CD4-positive, alpha-beta T cell treated with Interleukin-17A for 4 hours (primary cell): ENCODE measurements around the gene SH3RF1.
"Not testable (repeated sequence)": the region's sequence is repeated elsewhere in the genome, so short reads cannot be mapped to it uniquely, and the experiment has no call there.

Experiments used
- DNase-seq: peaks from one replicate; pipeline ENCODE4 v3.0.0-alpha.2; 2020; ENCODE audit warnings: mixed read lengths

SH3RF1 gene

DNA sequence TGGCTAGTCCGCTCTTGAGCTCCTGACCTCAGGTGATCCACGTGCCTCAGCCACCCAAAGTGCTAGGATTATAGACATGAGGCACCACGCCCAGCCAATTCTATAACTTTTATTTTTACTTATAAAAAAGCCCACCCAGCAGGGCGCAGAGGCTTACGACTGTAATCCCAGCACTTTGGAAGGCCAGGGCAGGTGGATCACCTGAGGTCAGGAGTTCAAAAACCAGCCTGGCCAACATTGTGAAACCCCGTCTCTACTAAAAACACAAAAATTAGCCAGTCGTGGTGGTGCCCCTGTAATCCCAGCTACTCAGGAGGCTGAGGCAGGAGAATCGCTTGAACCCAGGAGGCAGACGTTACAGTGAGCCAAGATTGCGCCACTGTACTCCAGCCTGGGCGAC is 73.5 kb downstream of the SH3RF1 start:
- DNase-seq, result not testable (repeated sequence)

DNA sequence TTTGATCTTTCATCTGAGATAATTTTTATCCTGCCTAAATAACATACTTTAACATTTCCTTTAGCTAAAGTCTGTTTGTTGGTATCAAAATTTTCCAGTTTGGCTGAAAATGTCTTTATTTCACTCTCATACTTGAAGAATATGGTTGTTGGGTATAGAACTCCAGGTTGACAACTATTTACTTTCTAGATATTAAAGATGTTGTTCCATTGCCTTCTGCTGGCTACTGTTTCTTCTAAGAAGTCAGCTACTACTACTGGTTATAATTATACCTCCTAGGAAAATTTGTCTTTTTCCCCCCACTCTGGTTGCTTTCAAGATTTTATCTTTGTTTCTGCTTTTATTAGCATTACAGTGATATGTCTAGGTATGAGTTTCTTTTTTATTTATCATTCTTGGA is 75.7 kb downstream of the SH3RF1 start:
- no peak for DNase-seq

DNA sequence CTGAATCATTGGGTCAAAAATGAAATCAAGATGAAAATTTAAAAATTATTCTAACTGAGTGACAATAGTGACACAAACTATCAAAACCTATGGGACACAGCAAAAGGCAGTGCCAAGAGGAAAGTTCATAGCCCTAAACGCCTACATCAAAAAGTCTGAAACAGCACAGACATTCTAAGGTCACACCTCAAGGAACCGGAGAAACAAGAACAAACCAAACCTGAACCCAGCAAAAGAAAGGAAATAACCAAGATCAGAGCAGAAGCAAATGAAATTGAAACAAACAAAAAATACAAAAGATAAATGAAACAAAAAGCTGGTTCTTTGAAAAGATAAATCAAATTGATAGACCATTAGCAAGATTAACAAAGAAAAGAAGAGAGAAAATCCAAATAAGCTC is 80.8 kb downstream of the SH3RF1 start:
- not testable (repeated sequence) for DNase-seq

DNA sequence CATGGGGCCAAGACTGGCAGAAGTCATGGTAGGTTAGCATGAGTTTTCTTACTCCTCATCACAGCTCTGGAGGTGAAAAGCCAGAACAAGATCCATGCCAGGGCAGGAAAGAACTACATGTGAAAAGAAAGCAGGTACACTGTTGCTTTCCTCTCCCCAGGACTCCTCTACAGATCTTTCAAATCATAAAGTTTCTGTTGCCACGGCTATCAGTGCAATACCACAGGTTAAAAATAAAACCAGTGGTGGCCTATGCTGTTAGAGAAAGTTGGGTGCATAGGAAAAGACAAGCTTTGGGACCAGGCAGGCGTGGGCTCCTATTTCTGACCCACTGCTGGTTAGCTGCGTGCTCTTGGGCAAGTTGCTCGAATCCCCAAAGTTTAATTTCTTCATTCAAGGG is 81.4 kb downstream of the SH3RF1 start:
- DNase-seq, result no peak

DNA sequence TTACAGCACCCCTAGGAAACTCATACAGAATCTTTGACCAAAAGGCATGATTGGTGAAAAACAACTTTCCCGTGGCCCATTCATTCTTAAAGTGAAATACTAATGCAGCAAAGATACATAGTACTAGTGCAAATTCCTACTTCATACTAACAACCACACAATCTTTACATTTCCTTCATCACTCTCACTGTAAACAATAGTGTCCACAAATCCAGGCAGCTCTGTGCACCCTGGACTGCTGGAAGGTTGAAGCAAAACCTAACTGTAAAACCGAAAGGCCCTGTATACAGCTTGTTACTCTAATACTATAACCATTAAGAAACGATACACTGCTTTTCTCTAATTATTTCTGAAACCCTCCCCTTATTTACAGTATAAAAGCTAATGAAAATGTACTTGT is 82.6 kb downstream of the SH3RF1 start:
- DNase-seq, result no peak

DNA sequence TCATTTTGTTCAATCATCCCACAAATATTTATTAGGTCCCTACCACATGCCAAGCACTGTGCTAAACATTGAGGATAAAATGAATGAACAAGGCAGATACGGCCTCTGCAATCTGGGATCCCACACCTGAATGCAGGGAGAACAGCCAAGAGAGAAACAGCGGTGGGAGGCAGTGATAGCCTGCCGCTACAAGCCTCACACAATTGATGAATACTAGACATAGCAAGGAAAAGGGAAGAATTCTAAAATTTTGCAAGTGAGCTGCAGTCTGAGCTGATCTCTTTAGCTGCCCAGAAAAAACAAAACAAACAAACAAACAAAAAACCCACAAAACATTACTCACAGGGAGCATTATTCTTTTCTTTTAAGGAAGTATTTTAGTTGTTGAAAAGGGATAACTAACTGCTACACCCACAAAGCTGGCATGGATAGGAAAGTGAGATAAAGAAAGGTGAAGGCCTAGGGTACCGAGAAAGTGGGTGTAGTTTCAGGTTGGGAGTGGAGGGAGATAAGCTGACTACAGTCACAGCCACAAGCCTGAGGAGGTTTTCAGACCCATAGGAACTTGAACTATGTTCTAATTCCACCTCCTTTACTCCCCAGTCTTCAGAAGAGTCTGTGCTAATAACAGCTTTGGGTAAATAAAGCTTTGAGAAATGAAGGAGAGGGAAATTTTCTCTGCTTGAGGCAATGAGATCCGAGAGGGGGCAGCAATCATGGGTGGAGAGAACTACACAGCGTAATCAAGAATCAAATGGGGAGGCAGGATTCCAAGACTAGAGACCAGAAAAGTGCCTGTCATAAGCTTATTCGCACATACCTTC is 85.4 kb downstream of the SH3RF1 start:
- DNase-seq, result no peak

DNA sequence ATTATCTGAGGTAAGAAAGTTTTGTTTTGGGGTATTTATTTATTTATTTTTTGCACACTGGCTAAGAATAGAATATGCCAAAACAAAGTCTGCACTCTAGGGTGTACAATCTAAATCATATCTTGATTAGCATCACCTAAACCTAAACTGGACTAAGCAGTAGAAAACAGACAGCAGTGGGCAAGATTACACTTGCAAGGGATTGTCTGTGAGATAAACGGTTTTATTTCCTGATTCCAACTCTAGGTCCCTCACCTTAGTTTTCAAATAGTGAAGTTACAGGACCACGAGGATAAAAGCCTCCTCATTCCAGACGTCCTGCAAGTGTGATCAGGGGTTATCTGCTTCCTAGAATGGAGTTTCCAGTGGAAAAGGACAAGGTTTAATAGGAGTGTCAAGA is 86.1 kb downstream of the SH3RF1 start:
- DNase-seq, result no peak

DNA sequence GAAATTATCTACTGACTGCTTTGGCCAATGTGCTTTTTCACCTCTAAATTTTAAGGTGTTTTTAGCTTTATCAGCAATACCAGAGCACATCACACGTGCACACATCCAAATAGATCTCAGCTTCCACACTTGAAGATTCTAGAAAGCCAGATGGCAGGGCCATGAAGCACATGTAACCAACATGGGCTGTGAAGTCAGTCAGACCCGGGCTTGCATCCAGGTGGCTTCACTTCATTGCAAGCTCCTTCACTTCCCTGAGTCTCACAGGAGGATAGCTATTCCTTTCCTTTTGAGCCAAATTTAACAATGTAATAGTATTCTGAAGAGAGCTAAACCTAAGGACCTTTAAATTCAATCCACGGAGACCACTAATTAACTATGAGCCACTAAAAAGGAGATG is 86.5 kb downstream of the SH3RF1 start:
- no peak for DNase-seq

DNA sequence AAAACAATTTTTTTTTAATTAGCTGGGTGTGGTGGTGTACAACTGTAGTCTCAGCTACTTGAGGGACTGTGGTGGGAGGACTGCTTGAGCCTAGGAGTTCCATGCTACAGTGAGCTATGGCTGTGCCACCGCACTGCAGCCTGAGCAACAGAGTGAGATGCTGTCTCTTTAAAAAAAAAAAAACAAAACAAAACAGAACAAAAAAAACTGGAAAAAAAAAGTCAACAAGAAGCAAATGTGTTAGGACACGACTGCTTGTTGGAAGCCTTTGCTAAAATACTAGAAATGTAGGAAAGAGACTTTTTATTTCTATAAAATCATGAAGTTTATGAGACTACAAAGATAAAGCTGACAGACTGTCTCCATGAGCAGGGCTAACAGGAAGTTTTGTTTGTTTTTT is 87.2 kb downstream of the SH3RF1 start:
- no peak for DNase-seq

DNA sequence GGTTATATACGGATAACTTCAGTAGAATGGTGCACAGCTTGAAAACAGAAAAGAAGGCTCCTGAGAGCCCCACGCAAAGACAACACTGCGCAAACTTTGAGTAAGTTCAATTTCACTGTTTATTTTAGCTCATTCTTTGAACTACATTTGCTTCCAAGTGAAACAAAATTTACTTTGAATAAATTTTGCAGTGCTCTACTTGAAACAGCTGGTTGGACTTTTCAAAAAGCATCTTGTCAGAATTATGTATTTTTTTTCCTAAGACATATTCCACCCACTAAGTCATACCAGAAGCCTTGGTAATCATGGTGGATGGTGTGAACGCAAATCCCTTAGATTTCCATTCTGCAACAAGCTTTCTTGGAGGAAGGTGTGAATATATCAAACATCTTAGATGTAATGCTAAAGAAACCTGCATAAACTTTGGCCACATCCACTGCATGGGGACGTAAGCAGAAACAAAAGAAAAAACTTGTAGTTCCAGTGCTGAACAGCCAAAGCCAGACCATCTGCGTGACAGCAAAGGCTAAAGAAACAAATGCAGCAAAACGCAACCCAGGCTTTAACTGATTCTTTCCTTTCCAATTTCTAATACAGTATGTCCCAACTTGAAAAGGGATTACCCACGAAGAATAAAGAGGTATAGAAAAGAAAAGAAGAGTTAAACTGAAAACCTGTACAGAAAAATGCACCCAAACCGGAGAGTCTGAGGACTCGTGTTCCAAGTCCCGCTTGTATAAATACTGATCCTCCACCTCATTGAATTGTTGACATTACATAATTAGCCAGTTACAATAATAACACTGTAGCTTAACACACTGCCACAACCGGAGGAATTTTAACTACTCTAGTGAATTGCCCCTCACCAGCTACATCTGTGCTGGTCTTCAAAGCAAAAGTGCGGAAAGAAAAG is 90.9 kb downstream of the SH3RF1 start:
- DNase-seq, result no peak

DNA sequence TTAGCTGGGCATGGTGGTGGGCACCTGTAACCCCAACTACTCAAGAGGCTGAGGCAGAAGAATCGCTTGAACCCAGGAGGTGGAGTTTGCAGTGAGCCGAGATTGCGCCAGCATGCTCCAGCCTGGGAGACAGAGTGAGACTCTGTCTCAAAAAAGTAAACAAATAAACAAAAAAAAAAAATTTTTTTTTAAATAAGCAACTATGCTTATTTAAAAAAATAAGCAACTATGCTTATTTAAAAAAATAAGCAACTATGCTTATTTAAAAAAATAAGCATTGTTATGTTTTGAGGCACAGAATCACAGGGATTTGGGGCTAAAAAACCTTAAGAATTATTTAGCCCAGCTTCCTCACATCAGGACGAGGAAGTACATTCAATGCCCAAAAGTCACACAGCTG is 92.7 kb downstream of the SH3RF1 start:
- DNase-seq, result not testable (repeated sequence)

DNA sequence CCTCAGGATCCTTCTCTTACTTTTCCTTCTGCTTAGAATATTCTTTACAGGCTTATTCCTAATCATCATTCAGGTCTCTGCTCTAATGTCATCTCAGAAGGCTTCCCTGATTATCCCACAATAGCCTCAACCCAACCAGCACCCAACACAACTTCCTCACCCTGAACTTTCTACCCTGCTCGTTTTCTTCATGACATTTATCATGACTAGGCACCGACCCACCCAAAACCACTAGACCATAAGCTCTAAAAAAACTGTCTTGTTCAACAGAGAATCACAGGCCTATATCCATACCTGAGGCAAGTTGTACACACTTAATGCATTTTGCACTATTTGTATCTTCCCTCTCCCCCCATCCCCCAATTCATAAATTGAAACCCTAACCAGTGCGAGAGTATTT is 95.3 kb downstream of the SH3RF1 start:
- no peak for DNase-seq

DNA sequence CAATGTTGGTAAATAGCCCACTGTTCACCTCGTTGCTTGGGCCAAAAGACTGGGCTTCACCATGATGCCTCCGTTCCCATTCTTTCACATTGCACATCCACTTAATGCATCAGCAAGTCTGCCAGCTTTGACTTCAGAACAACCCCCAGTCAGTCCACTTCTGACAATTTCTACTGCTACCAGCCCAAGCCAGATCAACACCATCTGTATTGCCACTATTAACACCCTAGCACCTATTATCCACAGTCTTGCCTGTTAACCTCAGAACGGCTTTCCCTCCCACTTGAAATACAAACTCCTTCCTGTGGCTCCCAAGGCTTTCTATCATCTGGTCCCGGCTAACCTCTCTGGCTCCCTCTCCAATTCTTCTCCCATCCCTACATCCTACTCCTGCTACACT is 95.7 kb downstream of the SH3RF1 start:
- no peak for DNase-seq

DNA sequence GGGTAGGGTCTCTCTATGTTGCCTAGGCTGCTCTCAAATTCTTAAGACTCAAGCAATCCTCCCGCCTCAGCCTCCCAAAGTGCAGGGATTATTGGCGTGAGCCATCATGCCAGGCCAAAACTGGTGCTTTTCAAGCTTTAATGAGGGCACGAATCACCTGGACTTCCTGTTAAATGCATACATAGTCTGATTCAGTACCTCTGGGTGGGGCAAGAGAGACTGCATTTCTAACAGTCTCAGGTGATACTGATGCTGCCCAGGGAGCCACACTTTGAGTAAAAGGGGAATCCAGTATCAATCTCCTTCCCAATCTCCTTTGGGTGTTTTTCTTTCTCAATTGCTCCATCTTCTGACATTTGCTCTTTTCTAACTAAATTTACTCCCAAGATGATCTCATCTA is 96.5 kb downstream of the SH3RF1 start:
- no peak for DNase-seq

DNA sequence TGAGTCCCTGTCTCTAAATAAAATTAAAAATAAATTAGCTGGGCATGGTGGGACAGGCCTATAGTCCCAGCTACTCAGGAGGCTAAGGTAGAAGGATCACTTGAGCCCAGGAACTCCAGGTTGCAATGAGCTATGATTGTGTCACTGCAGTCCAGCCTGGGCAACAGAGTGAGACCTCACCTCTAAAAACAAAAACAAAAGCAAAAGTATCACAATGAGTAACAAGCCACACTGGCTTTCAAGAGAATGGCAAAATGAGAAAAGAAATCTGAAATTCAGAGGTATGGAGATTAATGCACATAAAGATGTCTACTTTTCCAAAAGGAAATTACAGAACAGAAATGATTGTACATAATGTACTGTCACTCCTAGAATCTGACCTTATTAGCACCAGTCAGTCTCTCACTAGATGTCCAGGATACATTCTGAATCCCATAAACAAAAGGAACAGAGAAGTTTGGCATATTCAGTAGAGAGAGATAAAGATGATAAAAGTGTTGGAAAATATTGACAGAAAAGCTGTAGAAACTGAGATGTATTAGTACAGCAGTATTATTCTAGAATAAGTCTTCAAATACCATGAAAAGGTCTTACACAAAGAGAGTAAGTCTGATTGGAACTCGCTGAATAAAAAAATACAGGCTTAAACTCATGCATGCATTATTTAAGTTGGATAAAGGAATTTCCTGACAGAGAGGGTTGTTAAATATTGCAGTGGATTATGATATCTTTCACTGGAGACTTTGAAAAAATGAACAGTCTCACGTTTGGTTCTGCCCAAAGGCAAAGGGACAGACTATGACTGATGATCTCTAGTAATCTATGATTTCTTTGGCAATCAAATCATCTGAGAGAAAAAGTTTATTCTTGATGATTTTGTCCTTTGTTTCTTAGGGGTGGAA is 102.5 kb downstream of the SH3RF1 start:
- no peak for DNase-seq

DNA sequence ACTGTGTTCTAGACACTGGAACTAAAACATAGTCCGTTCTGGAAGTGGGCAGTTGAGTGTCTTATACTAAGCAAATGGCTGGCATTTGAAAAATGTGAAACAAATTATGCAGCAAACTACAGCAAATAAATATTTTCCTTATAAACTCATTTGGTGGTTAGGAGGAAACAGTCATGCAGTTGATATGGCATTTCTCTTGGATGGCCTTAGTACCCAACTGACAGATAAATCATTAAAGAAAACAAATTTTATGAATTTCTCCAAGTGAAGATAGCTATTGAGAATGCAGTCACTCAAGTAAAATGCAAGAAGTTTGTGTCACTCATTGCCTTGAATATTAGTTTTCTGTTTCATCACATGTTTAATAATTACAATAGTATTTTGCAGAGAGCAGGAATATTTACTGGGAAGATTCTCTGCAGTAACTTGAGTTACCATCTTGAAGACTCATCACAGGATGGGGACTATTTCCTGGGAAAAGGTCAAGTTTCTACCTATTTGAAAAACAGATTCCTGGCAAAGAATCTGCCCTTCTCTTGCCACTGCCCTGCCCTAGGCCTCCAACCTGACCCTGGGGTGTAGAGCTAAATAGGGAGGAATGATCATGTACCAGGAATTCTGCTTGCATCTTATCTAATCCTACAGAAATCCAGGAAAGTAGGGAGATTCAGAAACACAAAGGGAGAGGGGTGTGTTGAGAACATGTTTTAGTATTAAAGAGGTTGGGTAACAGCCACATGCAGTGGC is 105.9 kb downstream of the SH3RF1 start:
- no peak for DNase-seq

DNA sequence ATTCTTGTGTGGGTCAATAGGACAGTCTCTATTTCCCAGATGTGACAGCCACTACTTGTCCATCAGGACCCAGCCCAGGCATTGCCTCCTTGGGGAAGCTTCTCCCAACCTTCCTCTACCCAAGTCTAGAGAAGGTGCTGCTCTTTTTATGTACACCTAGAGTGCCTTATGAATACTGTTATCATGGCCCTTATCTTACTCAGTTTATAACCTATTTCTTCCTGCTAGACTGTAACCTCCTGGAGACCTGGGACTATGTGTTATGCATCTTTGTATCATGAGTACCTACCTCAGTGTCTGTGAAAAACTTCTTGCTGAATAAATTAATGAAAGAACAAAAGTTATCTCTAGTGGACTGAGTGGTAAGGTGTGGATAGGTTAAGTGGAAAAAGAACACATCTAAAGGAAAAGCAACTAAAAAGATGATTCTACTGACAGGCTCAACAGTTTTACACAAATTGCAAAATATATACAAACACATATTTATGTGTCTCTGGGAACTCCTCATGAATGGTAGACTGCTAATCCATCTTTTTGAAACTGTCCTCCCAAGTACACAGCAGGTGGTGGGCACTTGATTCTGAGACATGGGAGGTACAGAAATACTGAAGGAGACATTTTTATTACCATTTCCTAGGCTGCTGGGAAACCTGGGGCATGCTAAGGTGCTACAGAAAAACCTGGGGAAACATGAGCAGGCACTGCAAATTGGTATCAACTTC is 106.6 kb downstream of the SH3RF1 start:
- no peak for DNase-seq

DNA sequence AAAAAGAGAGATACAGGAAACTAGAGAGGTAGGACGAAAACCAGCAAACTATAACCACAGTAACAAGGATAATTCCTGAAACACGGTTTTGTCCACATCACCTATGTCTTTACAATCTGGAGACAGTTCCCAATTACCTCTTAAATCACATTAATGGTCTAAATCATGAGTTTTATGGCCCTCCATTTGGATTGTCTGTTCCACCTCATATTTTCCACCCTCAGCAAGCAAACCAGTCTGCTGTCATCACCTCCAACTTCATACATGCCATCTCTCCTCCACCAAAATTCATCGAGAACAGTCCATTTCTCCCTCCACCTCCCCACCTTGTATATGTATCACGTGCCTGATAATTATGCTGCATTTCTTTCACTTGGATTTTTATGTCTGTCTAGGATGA is 107.3 kb downstream of the SH3RF1 start:
- DNase-seq, result no peak

DNA sequence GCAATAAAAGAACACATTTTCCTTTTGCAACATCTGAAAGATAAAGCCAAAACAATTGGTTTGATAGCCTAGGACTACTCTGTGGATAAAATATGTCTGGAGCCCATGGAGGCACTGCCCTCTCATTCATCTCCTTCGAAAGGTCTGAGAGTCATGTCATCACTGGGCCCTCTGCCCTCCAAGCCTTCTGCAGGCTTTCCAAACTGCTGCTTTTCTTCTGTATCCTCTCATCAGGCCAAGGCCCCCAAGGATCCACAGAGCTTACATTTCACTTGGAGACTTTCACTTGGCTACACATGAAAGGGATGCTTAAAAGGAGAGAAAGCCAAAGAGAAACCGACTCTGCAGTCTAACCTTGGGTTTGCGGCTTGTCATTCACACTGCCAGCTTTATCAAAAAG is 109.9 kb downstream of the SH3RF1 start:
- DNase-seq, result no peak

DNA sequence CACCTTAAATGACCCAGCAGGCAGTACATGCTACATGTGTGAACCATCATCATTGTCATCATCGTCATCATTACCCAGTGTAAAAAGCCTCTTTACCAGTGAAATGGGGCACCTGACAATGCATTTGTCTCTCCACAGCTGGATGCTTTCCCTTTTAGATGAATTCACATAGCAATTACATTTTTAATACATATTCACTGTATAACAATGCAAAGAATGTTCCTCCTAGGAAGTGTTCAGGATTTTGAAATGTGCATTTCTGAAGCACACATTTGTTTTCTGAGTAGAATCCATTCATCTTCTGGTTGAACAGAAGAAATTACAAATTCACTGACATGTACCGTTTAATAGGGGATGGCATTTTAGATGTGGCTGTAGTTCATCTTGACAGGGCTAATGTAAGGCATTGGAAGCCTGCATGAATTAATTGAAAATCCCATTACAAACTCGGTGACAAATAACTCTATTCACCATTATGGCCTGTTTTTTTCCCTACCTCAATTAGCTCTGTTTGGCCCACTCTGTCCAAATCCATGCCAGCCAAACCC is 111.1 kb downstream of the SH3RF1 start:
- DNase-seq, result no peak

DNA sequence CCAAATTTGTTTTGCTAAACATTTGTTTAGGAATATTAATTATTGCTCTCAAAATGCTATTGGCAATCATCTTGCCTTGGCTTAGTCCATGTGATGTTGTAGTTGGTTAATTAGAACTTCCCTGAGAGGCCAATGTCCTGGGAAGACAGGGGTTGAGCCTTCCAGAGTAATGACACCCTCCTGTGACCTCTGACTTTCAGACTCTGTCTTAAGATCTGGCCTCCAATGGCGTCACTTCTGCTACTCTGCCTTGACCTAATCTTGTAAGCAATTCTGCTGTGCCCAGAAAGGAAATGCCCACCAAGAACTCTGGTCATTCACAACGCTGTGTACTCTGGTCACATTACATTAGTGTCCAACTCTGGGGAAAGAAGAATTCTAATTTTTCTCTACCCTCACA is 111.9 kb downstream of the SH3RF1 start:
- DNase-seq, result no peak
